Measurements from ENCODE around the gene GOT1. TPM values are rescaled to one million over a fixed set of nuclear protein-coding genes. Genes with fewer than 3 reads are reported as not detected.

GOT1 gene
- polyA plus RNA-seq, 3 donors = 2.6 to 10.4 (median 8.2) TPM

- Histone ChIP-seq H3K4me1 (ENCODE audit: control insufficient read depth in 1 of 2, insufficient read depth in 2 of 2, low read length in 2 of 2) (peaks cover 6 to 7% of the 10 kb centered on the region in 2 donors), H3K27me3 (ENCODE audit: control insufficient read depth in 2 of 2, insufficient read depth in 2 of 2, low read length in 2 of 2) (no peaks in the 10 kb centered on the region), H2AFZ (ENCODE audit: insufficient read depth, low read depth, low read length, poor library complexity, severe bottlenecking) (no peak overlapping the region), H3K4me3 (replicated peaks in 1 of 3; ENCODE audit: low read depth in 2 of 3, low read length in 3 of 3) (no peak overlapping the region), H3K27ac (ENCODE audit: low read depth in 1 of 2, low read length in 2 of 2) (no peak overlapping the region), H3K9me3 (replicated peaks in 1 of 2; ENCODE audit: control insufficient read depth in 1 of 2, insufficient read depth in 1 of 2, low read length in 2 of 2) (no peaks in the 10 kb centered on the region), H3K79me2 (ENCODE audit: insufficient read depth, low read length) (no peaks in the 10 kb centered on the region), H3K36me3 (replicated peaks in 1 of 2; ENCODE audit: control insufficient read depth in 1 of 2, insufficient read depth in 2 of 2, low read length in 2 of 2) (peaks cover 0 to 19% of the 10 kb centered on the region in 2 donors), H3K4me2 (replicated peaks; ENCODE audit: extremely low read depth, low read length, poor library complexity, severe bottlenecking) (no peak overlapping the region), H4K20me1 (ENCODE audit: insufficient read depth, low read length) (no peaks in the 10 kb centered on the region), H3K9ac (ENCODE audit: insufficient read depth, low read length, poor library complexity, severe bottlenecking) (no peak overlapping the region)
- 73% methylated on average over 1 of the region's 1 CpG for WGBS (ENCODE audit: insufficient coverage)
- H3K27ac Mint-ChIP-seq = peak overlapping the region in 1 of 7 donors; percentile 1
- intact Hi-C loops (cut with micrococcal nuclease) = no loop called here
- H3K27me3 Mint-ChIP-seq (ENCODE audit: low read depth in 3 of 3) = no peaks in the 10 kb centered on the region
- H3K4me3 Mint-ChIP-seq = no peak overlapping the region
- H3K4me1 Mint-ChIP-seq = peaks cover 11% of the 10 kb centered on the region
- H3K9me3 Mint-ChIP-seq = peaks cover 0 to 5% (median 0%) of the 10 kb centered on the region in 7 donors
- no peak for DNase-seq
- peaks cover 15 to 16% of the 10 kb centered on the region in 2 donors for H3K36me3 Mint-ChIP-seq
- no peak for TF ChIP-seq CTCF (IDR thresholded peaks at IDR 0.05)
Measured at GRCh38 chr10:99425204-99425603, 5.2 kb downstream of the GOT1 start.

GRCh38 chr10:99424656-99425055 lies 5.8 kb downstream of the GOT1 start:
- Histone ChIP-seq H3K9me3 (replicated peaks in 1 of 2; ENCODE audit: control insufficient read depth in 1 of 2, insufficient read depth in 1 of 2, low read length in 2 of 2) (no peaks in the 10 kb centered on the region), H2AFZ (ENCODE audit: insufficient read depth, low read depth, low read length, poor library complexity, severe bottlenecking) (no peak overlapping the region), H3K4me1 (ENCODE audit: control insufficient read depth in 1 of 2, insufficient read depth in 2 of 2, low read length in 2 of 2) (peaks cover under 1 to 1% of the 10 kb centered on the region in 2 donors), H3K4me3 (replicated peaks in 1 of 3; ENCODE audit: low read depth in 2 of 3, low read length in 3 of 3) (no peak overlapping the region), H3K4me2 (replicated peaks; ENCODE audit: extremely low read depth, low read length, poor library complexity, severe bottlenecking) (no peak overlapping the region), H3K79me2 (ENCODE audit: insufficient read depth, low read length) (no peaks in the 10 kb centered on the region), H4K20me1 (ENCODE audit: insufficient read depth, low read length) (no peaks in the 10 kb centered on the region), H3K27me3 (ENCODE audit: control insufficient read depth in 2 of 2, insufficient read depth in 2 of 2, low read length in 2 of 2) (no peaks in the 10 kb centered on the region), H3K9ac (ENCODE audit: insufficient read depth, low read length, poor library complexity, severe bottlenecking) (no peak overlapping the region), H3K27ac (ENCODE audit: low read depth in 1 of 2, low read length in 2 of 2) (no peak overlapping the region), H3K36me3 (replicated peaks in 1 of 2; ENCODE audit: control insufficient read depth in 1 of 2, insufficient read depth in 2 of 2, low read length in 2 of 2) (peaks cover 0 to 24% of the 10 kb centered on the region in 2 donors)
- Mint-ChIP-seq H3K4me1 (peaks cover 6% of the 10 kb centered on the region), H3K9me3 (peaks cover 0 to 5% (median 0%) of the 10 kb centered on the region in 7 donors), H3K27ac (no peak overlapping the region), H3K27me3 (ENCODE audit: low read depth in 3 of 3) (no peaks in the 10 kb centered on the region), H3K4me3 (no peak overlapping the region), H3K36me3 (peaks cover 18 to 20% of the 10 kb centered on the region in 2 donors)
- intact Hi-C loops (cut with micrococcal nuclease) = no loop called here
- DNase-seq = no peak
- no CpG with 5 or more reads among the region's 1 CpG for WGBS (ENCODE audit: insufficient coverage)
- TF ChIP-seq CTCF (IDR thresholded peaks at IDR 0.05) = no peak

Measured in CD14-positive monocyte (primary cell).